A673 (cell line): Measurements from ENCODE around the gene B4GALT6. TPM values are rescaled to one million over a fixed set of nuclear protein-coding genes. Genes with fewer than 3 reads are reported as not detected.

Experiments used
- BruUV-seq: library from RNA; stranded (reverse); fragments of 400-500 nt; replicated peaks from 2 replicates; lab custom pipeline; 2021; lab: Mats Ljungman, UMichigan
- CTCF ChIA-PET: fragments of 300-600 bp; sonication (Branson Sonifier 250); formaldehyde crosslinking; loops from one replicate; lab custom pipeline; 2022; ENCODE audit warnings: antibody characterized with exemption; lab: Charles Lee
- POLR2A ChIA-PET: fragments of 300-600 bp; sonication (Branson Sonifier 250); formaldehyde crosslinking; loops from one replicate; lab custom pipeline; 2022; ENCODE audit warnings: antibody characterized with exemption; ENCODE audit not compliant: low non-redundant PET; lab: Charles Lee
- DNase-seq: peaks from one replicate; pipeline ENCODE4 v3.0.0-alpha.2; 2015; ENCODE audit warnings: low spot score
- H3K27ac ChIP-seq: fragments of 200-600 bp; sonication (generic); 2 replicates; pipeline ENCODE4 v1.5.1; 2016; ENCODE audit warnings: mixed run types, low read depth, mild to moderate bottlenecking, mixed read lengths, antibody characterized with exemption, low read length; ENCODE audit not compliant: poor library complexity, severe bottlenecking
- H3K27me3 ChIP-seq: fragments of 200-600 bp; sonication (generic); replicated peaks from 2 replicates; pipeline ENCODE4 v1.6.1; 2017; ENCODE audit warnings: mixed run types, low read depth, mild to moderate bottlenecking, mixed read lengths, antibody characterized with exemption, low read length; ENCODE audit not compliant: insufficient read depth, poor library complexity
- H3K36me3 ChIP-seq: fragments of 200-600 bp; sonication (generic); 2 replicates; pipeline ENCODE4 v1.6.1; 2016; ENCODE audit warnings: mixed run types, mild to moderate bottlenecking, mixed read lengths, antibody characterized with exemption, low read length; ENCODE audit not compliant: insufficient read depth, poor library complexity, severe bottlenecking
- H3K4me1 ChIP-seq: fragments of 200-600 bp; sonication (generic); 2 replicates; pipeline ENCODE4 v1.6.1; 2017; ENCODE audit warnings: mixed run types, mild to moderate bottlenecking, mixed read lengths, antibody characterized with exemption, low read length; ENCODE audit not compliant: insufficient read depth, poor library complexity, severe bottlenecking
- H3K4me3 ChIP-seq: fragments of 200-600 bp; sonication (generic); 2 replicates; pipeline ENCODE4 v1.5.1; 2016; ENCODE audit warnings: low read depth, mixed run types, mild to moderate bottlenecking, mixed read lengths, low read length; ENCODE audit not compliant: poor library complexity, severe bottlenecking
- H3K9me3 ChIP-seq: fragments of 200-600 bp; sonication (generic); 2 replicates; pipeline ENCODE4 v1.6.1; 2016; ENCODE audit warnings: mixed run types, low read depth, mild to moderate bottlenecking, mixed read lengths, antibody characterized with exemption, low read length; ENCODE audit not compliant: poor library complexity, severe bottlenecking
- EZH2 ChIP-seq: fragments of 200-600 bp; sonication (generic); IDR thresholded peaks from 2 replicates; pipeline ENCODE4 v1.6.1; 2017; ENCODE audit warnings: borderline replicate concordance, low read depth, mild to moderate bottlenecking, mixed read lengths, antibody characterized with exemption, low read length; ENCODE audit not compliant: poor library complexity, severe bottlenecking
- intact Hi-C: fragments of 100-400 bp; cut with micrococcal nuclease; formaldehyde crosslinking; loops from one replicate; pipeline ENCODE4 v1.10.0; 2022; ENCODE audit not compliant: unreplicated experiment
- total RNA-seq: library from RNA; stranded (reverse); gene quantifications from 2 replicates; pipeline ENCODE4 v1.2.3, GENCODE V29; 2021
- TF ChIP-seq, protein P1 (sequence below): fragments of 300-800, 200-600 bp; sonication (generic); conservative IDR thresholded peaks from 2 replicates; pipeline ENCODE4 v1.5.1; 2017; ENCODE audit warnings: low read depth, mild to moderate bottlenecking, antibody characterized with exemption, low read length, moderate library complexity, mixed read lengths

Gene B4GALT6
- total RNA-seq, 1 experiment from 2014 or later = 6.0 TPM

DNA sequence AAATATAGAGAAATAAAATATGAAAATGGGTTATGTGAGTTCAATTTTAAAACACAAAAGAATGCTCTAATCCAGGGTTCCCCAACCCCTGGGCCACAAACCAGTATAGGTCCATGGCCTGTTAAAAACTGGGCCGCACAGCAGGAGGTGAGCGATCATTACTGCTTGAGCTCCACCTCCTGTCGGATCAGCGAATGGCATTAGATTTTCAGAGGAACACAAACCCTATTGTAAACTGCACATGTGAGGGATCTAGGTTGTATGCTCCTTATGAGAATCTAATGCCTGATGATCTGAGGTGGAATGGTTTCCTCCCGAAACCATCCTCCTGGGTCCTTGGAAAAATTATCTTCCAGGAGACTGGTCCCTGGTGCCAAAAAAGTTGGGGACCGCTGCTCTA, 58.0 kb downstream of the B4GALT6 start:
- no TSS peak for BruUV-seq
- CTCF ChIA-PET = no interaction called here
- TF ChIP-seq, protein P1, sequence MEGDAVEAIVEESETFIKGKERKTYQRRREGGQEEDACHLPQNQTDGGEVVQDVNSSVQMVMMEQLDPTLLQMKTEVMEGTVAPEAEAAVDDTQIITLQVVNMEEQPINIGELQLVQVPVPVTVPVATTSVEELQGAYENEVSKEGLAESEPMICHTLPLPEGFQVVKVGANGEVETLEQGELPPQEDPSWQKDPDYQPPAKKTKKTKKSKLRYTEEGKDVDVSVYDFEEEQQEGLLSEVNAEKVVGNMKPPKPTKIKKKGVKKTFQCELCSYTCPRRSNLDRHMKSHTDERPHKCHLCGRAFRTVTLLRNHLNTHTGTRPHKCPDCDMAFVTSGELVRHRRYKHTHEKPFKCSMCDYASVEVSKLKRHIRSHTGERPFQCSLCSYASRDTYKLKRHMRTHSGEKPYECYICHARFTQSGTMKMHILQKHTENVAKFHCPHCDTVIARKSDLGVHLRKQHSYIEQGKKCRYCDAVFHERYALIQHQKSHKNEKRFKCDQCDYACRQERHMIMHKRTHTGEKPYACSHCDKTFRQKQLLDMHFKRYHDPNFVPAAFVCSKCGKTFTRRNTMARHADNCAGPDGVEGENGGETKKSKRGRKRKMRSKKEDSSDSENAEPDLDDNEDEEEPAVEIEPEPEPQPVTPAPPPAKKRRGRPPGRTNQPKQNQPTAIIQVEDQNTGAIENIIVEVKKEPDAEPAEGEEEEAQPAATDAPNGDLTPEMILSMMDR = no peak
- no peak for TF ChIP-seq EZH2

DNA sequence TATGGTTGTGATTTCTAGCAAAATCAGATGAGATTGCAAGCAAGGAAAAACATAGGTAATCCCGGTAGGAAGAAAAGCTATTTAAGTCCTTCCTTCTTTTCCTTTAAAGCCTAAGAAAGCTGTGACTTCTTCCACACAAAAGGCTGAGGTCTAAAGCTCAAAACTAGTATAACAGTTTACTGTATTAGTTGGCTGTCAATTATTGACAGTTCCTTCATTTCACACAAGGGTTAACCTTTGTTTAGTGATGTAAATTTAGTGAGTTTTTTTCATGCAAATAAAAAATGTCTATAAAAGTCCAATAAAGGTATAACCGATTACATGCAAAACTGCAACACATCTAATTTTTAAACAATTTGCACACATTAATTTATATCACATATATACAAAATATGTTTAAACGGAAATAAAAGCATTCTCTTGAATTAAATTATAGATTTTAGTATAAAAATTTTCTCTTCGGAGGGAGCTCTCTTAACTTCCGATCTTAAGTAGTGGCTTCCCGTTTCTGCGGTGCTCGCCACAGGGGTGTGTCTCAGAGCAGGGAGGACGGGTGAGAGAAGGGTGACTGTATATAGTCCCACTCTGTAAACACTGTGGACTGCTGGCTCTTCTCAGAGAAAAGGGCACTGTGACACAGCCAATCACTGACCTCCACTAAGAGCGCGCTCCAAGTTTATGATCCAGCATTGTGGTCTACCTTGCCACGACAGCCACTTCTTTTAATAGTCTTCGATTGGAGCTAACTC, 59.3 kb downstream of the B4GALT6 start:
- H3K27me3 ChIP-seq = no peaks in the 10 kb centered on the region
- no TSS peak for BruUV-seq
- H3K27ac ChIP-seq = no peak overlapping the region
- intact Hi-C loops = no loop called here
- DNase-seq = peak; percentile 41
- no peaks in the 10 kb centered on the region for H3K36me3 ChIP-seq
- ChIA-PET CTCF (no interaction called here), POLR2A (no interaction called here)
- H3K4me3 ChIP-seq = no peak overlapping the region
- TF ChIP-seq EZH2 = no peak
- TF ChIP-seq, protein P1 = no peak
- no peaks in the 10 kb centered on the region for H3K4me1 ChIP-seq
- no peaks in the 10 kb centered on the region for H3K9me3 ChIP-seq

More for the DNA sequence above, 58.0 kb downstream of the B4GALT6 start:
- H3K27me3 ChIP-seq = no peaks in the 10 kb centered on the region
- POLR2A ChIA-PET = no interaction called here
- intact Hi-C loops = no loop called here
- no peaks in the 10 kb centered on the region for H3K36me3 ChIP-seq
- no peaks in the 10 kb centered on the region for H3K9me3 ChIP-seq
- H3K4me3 ChIP-seq = no peak overlapping the region
- no peaks in the 10 kb centered on the region for H3K4me1 ChIP-seq
- DNase-seq = no peak
- H3K27ac ChIP-seq = no peak overlapping the region

DNA sequence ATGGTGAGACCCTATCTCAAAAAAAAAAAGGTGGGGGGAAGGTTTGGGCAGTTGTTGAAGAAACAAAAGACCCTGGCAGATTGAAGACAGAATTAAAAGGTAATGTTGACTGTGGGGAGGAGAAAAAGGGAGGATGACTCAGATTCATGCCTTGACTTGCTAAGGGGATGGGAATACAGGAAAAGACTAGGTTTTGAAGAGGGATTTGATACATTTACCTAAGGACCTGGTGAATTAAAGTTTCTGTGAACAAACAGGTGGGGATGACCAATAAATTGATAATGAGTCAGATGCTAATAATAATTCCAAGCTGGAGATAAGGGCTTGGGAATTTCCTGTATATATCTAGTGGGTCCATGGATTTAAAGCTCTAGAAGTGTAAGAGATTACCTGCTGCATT, 65.1 kb downstream of the B4GALT6 start:
- no peak for TF ChIP-seq EZH2
- TF ChIP-seq, protein P1 = no peak
- CTCF ChIA-PET = no interaction called here
- BruUV-seq = no TSS peak

More for the DNA sequence above, 65.1 kb downstream of the B4GALT6 start:
- intact Hi-C loops = no loop called here
- H3K4me3 ChIP-seq = no peak overlapping the region
- no peak for DNase-seq
- H3K27me3 ChIP-seq = no peaks in the 10 kb centered on the region
- no peaks in the 10 kb centered on the region for H3K36me3 ChIP-seq
- no peaks in the 10 kb centered on the region for H3K4me1 ChIP-seq
- POLR2A ChIA-PET = no interaction called here
- H3K27ac ChIP-seq = no peak overlapping the region
- H3K9me3 ChIP-seq = no peaks in the 10 kb centered on the region
